ENCODE results near the gene UPK1A. TPM values are rescaled to one million over a fixed set of nuclear protein-coding genes. Genes with fewer than 3 reads are reported as not detected.

The UPK1A gene
- total and polyA plus RNA-seq, 2 of the 8 experiments (the other 6 are each of a cell fraction or from before 2014, with no cell fraction given): 0.56 to 9.9 TPM

DNA sequence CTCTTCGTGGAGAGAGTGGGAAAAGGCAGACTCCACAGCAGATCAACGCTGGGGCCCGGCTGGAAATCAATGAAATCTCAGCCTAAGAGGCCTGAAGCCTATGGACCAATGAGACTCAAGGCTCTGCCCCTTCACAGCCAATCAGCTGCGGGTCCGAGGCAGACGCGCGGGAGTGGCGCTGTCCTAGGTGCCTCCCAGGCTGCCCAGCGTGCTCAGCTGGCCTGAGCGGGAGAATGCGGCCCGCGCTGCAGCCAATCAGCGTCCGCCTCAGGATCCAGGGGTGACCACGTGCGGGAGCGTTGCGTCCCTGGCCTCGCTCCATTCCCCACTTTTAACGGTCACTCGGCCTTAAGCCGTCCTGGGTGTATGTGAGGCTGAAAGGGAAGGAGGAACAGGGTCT lies 37.9 kb downstream of the UPK1A start, which contains the start of gene ZBTB32 (continued):
- TF ChIP-seq CREB1 (IDR thresholded peaks at IDR 0.05): peak; percentile 77
- TF ChIP-seq CBX5 (IDR thresholded peaks at IDR 0.05; ENCODE audit: low read depth, low read length): no peak
- 0 out of 4 replicates have a peak, but pooled peaks of 1 of the 2 experiments have one; percentile 79 for TF ChIP-seq HDAC2 (IDR thresholded peaks at IDR 0.05; ENCODE audit: borderline replicate concordance in 1 of 2, low read depth in 2 of 2, low read length in 2 of 2)
- TF ChIP-seq SIN3A (conservative IDR thresholded peaks at IDR 0.05 in 1 of 2, IDR thresholded peaks at IDR 0.05 in 1 of 2; ENCODE audit: low read depth in 1 of 2, low read length in 2 of 2): peak in 1 of 2 experiments; percentile 84; a peak in 2 of 4 replicates
- no peak for TF ChIP-seq BACH1 (IDR thresholded peaks at IDR 0.05; ENCODE audit: low read length)
- TF ChIP-seq SIRT6 (IDR thresholded peaks at IDR 0.05; ENCODE audit: low read length): no peak
- TF ChIP-seq SUZ12 (IDR thresholded peaks at IDR 0.05; ENCODE audit: low read length): no peak
- no peak for TF ChIP-seq TBP (IDR thresholded peaks at IDR 0.05; ENCODE audit: low read depth, low read length)
- peak; percentile 75 for TF ChIP-seq CHD2 (IDR thresholded peaks at IDR 0.05; ENCODE audit: low read length)
- TF ChIP-seq, protein P1, sequence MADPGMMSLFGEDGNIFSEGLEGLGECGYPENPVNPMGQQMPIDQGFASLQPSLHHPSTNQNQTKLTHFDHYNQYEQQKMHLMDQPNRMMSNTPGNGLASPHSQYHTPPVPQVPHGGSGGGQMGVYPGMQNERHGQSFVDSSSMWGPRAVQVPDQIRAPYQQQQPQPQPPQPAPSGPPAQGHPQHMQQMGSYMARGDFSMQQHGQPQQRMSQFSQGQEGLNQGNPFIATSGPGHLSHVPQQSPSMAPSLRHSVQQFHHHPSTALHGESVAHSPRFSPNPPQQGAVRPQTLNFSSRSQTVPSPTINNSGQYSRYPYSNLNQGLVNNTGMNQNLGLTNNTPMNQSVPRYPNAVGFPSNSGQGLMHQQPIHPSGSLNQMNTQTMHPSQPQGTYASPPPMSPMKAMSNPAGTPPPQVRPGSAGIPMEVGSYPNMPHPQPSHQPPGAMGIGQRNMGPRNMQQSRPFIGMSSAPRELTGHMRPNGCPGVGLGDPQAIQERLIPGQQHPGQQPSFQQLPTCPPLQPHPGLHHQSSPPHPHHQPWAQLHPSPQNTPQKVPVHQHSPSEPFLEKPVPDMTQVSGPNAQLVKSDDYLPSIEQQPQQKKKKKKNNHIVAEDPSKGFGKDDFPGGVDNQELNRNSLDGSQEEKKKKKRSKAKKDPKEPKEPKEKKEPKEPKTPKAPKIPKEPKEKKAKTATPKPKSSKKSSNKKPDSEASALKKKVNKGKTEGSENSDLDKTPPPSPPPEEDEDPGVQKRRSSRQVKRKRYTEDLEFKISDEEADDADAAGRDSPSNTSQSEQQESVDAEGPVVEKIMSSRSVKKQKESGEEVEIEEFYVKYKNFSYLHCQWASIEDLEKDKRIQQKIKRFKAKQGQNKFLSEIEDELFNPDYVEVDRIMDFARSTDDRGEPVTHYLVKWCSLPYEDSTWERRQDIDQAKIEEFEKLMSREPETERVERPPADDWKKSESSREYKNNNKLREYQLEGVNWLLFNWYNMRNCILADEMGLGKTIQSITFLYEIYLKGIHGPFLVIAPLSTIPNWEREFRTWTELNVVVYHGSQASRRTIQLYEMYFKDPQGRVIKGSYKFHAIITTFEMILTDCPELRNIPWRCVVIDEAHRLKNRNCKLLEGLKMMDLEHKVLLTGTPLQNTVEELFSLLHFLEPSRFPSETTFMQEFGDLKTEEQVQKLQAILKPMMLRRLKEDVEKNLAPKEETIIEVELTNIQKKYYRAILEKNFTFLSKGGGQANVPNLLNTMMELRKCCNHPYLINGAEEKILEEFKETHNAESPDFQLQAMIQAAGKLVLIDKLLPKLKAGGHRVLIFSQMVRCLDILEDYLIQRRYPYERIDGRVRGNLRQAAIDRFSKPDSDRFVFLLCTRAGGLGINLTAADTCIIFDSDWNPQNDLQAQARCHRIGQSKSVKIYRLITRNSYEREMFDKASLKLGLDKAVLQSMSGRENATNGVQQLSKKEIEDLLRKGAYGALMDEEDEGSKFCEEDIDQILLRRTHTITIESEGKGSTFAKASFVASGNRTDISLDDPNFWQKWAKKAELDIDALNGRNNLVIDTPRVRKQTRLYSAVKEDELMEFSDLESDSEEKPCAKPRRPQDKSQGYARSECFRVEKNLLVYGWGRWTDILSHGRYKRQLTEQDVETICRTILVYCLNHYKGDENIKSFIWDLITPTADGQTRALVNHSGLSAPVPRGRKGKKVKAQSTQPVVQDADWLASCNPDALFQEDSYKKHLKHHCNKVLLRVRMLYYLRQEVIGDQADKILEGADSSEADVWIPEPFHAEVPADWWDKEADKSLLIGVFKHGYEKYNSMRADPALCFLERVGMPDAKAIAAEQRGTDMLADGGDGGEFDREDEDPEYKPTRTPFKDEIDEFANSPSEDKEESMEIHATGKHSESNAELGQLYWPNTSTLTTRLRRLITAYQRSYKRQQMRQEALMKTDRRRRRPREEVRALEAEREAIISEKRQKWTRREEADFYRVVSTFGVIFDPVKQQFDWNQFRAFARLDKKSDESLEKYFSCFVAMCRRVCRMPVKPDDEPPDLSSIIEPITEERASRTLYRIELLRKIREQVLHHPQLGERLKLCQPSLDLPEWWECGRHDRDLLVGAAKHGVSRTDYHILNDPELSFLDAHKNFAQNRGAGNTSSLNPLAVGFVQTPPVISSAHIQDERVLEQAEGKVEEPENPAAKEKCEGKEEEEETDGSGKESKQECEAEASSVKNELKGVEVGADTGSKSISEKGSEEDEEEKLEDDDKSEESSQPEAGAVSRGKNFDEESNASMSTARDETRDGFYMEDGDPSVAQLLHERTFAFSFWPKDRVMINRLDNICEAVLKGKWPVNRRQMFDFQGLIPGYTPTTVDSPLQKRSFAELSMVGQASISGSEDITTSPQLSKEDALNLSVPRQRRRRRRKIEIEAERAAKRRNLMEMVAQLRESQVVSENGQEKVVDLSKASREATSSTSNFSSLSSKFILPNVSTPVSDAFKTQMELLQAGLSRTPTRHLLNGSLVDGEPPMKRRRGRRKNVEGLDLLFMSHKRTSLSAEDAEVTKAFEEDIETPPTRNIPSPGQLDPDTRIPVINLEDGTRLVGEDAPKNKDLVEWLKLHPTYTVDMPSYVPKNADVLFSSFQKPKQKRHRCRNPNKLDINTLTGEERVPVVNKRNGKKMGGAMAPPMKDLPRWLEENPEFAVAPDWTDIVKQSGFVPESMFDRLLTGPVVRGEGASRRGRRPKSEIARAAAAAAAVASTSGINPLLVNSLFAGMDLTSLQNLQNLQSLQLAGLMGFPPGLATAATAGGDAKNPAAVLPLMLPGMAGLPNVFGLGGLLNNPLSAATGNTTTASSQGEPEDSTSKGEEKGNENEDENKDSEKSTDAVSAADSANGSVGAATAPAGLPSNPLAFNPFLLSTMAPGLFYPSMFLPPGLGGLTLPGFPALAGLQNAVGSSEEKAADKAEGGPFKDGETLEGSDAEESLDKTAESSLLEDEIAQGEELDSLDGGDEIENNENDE (IDR thresholded peaks at IDR 0.05; ENCODE audit: insufficient replicate concordance, low read length): no peak
- TF ChIP-seq, protein P2, sequence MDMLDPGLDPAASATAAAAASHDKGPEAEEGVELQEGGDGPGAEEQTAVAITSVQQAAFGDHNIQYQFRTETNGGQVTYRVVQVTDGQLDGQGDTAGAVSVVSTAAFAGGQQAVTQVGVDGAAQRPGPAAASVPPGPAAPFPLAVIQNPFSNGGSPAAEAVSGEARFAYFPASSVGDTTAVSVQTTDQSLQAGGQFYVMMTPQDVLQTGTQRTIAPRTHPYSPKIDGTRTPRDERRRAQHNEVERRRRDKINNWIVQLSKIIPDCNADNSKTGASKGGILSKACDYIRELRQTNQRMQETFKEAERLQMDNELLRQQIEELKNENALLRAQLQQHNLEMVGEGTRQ (IDR thresholded peaks at IDR 0.05; ENCODE audit: low read length): peak; percentile 54; the same call in 1 of the 2 replicates

Measured in H1 (cell line).